A673 (cell line): Measurements from ENCODE around the gene SUCLG2.

Experiments used
- CTCF ChIP-seq: fragments of 300-800, 200-600 bp; sonication (generic); conservative IDR thresholded peaks from 2 replicates; pipeline ENCODE4 v1.5.1; 2017; ENCODE audit warnings: low read depth, mild to moderate bottlenecking, antibody characterized with exemption, low read length, moderate library complexity, mixed read lengths
- EZH2 ChIP-seq: fragments of 200-600 bp; sonication (generic); IDR thresholded peaks from 2 replicates; pipeline ENCODE4 v1.6.1; 2017; ENCODE audit warnings: borderline replicate concordance, low read depth, mild to moderate bottlenecking, mixed read lengths, antibody characterized with exemption, low read length; ENCODE audit not compliant: poor library complexity, severe bottlenecking

GRCh38 chr3:67405193-67405592 is 249.2 kb downstream of the SUCLG2 start:
- TF ChIP-seq EZH2: no peak
- TF ChIP-seq CTCF: no peak
